HepG2 (cell line): ENCODE measurements around the gene TARDBP. TPM values are rescaled to one million over a fixed set of nuclear protein-coding genes. Genes with fewer than 3 reads are reported as not detected.
A peak's percentile ranks its signal among the peaks of the same experiment; 100 is the strongest.

Source experiments
- BHLHE40 ChIP-seq: IDR thresholded peaks from 2 replicates; pipeline ENCODE4 v1.6.1; 2011; ENCODE audit warnings: low read length, improper control_type of control experiment
- CHD4 ChIP-seq: fragments of 200-600 bp; sonication (generic); IDR thresholded peaks from 2 replicates; pipeline ENCODE4 v1.7.0; 2017; ENCODE audit warnings: mild to moderate bottlenecking, low read length, borderline replicate concordance
- DBP ChIP-seq: sonication (generic); formaldehyde crosslinking; IDR thresholded peaks from 2 replicates; pipeline ENCODE4 v1.4.0; 2020; ENCODE audit warnings: missing genetic modification reagents; ENCODE audit errors: not compliant biosample characterization
- EP300 ChIP-seq, 3 experiments: sonication (generic) in 1 of 3; formaldehyde crosslinking in 1 of 3; IDR thresholded peaks; 2 replicates each; pipeline versions ENCODE4 v1.5.1 to v1.6.1; 2011 to 2020; ENCODE audit warnings: low read depth in 2 of 3, low read length in 2 of 3, borderline replicate concordance in 1 of 3, improper control_type of control experiment in 1 of 3, mild to moderate bottlenecking in 1 of 3, missing genetic modification reagents in 1 of 3, moderate library complexity in 1 of 3
- SOX6 ChIP-seq, 2 experiments: fragments of 450-650 bp in 1 of 2; sonication (generic) in 1 of 2; formaldehyde crosslinking in 1 of 2; IDR thresholded peaks; 2 replicates each; pipeline versions ENCODE4 v1.4.0 to v1.6.1; 2017 to 2020; ENCODE audit warnings: antibody characterized with exemption in 1 of 2, mild to moderate bottlenecking in 1 of 2, missing genetic modification reagents in 1 of 2
- U2AF1 ChIP-seq: fragments of 200-400 bp; formaldehyde crosslinking; optimal IDR thresholded peaks from 2 replicates; pipeline ENCODE3; 2017; ENCODE audit warnings: mild to moderate bottlenecking, low read depth, low read length
- ZHX2 ChIP-seq, 2 experiments: sonication (generic) in 1 of 2; formaldehyde crosslinking in 1 of 2; IDR thresholded peaks; 2 replicates each; pipeline versions ENCODE4 v1.6.1 to v1.9.0; 2014 to 2022; ENCODE audit warnings: antibody characterized with exemption in 1 of 2, borderline replicate concordance in 1 of 2, inconsistent platforms in 1 of 2, low read depth in 1 of 2, missing genetic modification reagents in 1 of 2
- ZMYM3 ChIP-seq: sonication (generic); formaldehyde crosslinking; IDR thresholded peaks from 2 replicates; pipeline ENCODE4 v1.5.1; 2020; ENCODE audit warnings: mild to moderate bottlenecking, missing genetic modification reagents
- ZMYM4 ChIP-seq: sonication (generic); formaldehyde crosslinking; IDR thresholded peaks from 2 replicates; pipeline ENCODE4 v1.8.1; 2023; ENCODE audit warnings: mild to moderate bottlenecking, missing genetic modification reagents
- ZNF343 ChIP-seq: sonication (generic); formaldehyde crosslinking; IDR thresholded peaks from 2 replicates; pipeline ENCODE4 v1.4.0; 2020; ENCODE audit warnings: mild to moderate bottlenecking, missing genetic modification reagents
- ZNF570 ChIP-seq: sonication (generic); formaldehyde crosslinking; IDR thresholded peaks from 2 replicates; pipeline ENCODE4 v1.4.0; 2020; ENCODE audit warnings: mild to moderate bottlenecking, missing genetic modification reagents, borderline replicate concordance
- polyA plus RNA-seq, 8 experiments: library from polyadenylated mRNA; depleted of rRNA in 3 of 8; stranded (reverse) in 7 of 8; unstranded in 1 of 8; fragments of >200 nt; fragmentation: Illumina TruSeq in 4 of 8; extraction: Trizol in 4 of 8; gene quantifications; 2 replicates each; pipeline versions ENCODE4 v1.2.1 to v1.2.3, GENCODE V29; 2011 to 2016; ENCODE audit warnings: low read depth in 4 of 8, missing spikeins in 1 of 8, mixed read lengths in 1 of 8; ENCODE audit not compliant: insufficient read depth in 1 of 8
- total RNA-seq, 5 experiments: library from RNA; depleted of rRNA; stranded (reverse); fragments of >200 nt; fragmentation: Illumina TruSeq; extraction: Trizol; gene quantifications; 2 replicates each; pipeline ENCODE4 v1.2.3, GENCODE V29; 2016; ENCODE audit warnings: low read depth in 1 of 5
- TF ChIP-seq, protein P1 (sequence below): sonication (generic); formaldehyde crosslinking; IDR thresholded peaks from 2 replicates; pipeline ENCODE4 v1.9.0; 2021; ENCODE audit warnings: mild to moderate bottlenecking, missing genetic modification reagents
- TF ChIP-seq, protein P2 (sequence below): sonication (generic); formaldehyde crosslinking; IDR thresholded peaks from 2 replicates; pipeline ENCODE4 v1.8.0; 2022; ENCODE audit warnings: missing genetic modification reagents, mild to moderate bottlenecking, moderate library complexity, borderline replicate concordance

Gene TARDBP
- total and polyA plus RNA-seq, 2 of the 13 experiments (the other 11 are each of a cell fraction or from before 2014, with no cell fraction given): 62.4 to 93.0 TPM

GRCh38 chr1:11046270-11046566 lies 33.8 kb downstream of the TARDBP start (continued):
- TF ChIP-seq, protein P1, sequence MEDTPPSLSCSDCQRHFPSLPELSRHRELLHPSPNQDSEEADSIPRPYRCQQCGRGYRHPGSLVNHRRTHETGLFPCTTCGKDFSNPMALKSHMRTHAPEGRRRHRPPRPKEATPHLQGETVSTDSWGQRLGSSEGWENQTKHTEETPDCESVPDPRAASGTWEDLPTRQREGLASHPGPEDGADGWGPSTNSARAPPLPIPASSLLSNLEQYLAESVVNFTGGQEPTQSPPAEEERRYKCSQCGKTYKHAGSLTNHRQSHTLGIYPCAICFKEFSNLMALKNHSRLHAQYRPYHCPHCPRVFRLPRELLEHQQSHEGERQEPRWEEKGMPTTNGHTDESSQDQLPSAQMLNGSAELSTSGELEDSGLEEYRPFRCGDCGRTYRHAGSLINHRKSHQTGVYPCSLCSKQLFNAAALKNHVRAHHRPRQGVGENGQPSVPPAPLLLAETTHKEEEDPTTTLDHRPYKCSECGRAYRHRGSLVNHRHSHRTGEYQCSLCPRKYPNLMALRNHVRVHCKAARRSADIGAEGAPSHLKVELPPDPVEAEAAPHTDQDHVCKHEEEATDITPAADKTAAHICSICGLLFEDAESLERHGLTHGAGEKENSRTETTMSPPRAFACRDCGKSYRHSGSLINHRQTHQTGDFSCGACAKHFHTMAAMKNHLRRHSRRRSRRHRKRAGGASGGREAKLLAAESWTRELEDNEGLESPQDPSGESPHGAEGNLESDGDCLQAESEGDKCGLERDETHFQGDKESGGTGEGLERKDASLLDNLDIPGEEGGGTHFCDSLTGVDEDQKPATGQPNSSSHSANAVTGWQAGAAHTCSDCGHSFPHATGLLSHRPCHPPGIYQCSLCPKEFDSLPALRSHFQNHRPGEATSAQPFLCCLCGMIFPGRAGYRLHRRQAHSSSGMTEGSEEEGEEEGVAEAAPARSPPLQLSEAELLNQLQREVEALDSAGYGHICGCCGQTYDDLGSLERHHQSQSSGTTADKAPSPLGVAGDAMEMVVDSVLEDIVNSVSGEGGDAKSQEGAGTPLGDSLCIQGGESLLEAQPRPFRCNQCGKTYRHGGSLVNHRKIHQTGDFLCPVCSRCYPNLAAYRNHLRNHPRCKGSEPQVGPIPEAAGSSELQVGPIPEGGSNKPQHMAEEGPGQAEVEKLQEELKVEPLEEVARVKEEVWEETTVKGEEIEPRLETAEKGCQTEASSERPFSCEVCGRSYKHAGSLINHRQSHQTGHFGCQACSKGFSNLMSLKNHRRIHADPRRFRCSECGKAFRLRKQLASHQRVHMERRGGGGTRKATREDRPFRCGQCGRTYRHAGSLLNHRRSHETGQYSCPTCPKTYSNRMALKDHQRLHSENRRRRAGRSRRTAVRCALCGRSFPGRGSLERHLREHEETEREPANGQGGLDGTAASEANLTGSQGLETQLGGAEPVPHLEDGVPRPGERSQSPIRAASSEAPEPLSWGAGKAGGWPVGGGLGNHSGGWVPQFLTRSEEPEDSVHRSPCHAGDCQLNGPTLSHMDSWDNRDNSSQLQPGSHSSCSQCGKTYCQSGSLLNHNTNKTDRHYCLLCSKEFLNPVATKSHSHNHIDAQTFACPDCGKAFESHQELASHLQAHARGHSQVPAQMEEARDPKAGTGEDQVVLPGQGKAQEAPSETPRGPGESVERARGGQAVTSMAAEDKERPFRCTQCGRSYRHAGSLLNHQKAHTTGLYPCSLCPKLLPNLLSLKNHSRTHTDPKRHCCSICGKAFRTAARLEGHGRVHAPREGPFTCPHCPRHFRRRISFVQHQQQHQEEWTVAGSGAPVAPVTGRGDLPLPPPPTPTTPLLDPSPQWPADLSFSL: no peak
- TF ChIP-seq EP300 (IDR thresholded peaks at IDR 0.05; ENCODE audit: low read depth in 2 of 2, low read length in 2 of 2) (no peak), EP300 (CRISPR knock-in tag; IDR thresholded peaks at IDR 0.05; ENCODE audit: borderline replicate concordance) (no peak), BHLHE40 (no peak), ZNF343 (CRISPR knock-in tag) (no peak), SOX6 (IDR thresholded peaks at IDR 0.05) (no peak), SOX6 (CRISPR knock-in tag; IDR thresholded peaks at IDR 0.05) (no peak), DBP (CRISPR knock-in tag) (no peak), ZHX2 (IDR thresholded peaks at IDR 0.05; ENCODE audit: low read depth) (0 out of 2 replicates have a peak, but pooled peaks have one; percentile 53), ZHX2 (CRISPR knock-in tag; IDR thresholded peaks at IDR 0.05; ENCODE audit: borderline replicate concordance) (no peak), CHD4 (no peak; the same call in 1 of the 2 replicates), ZMYM3 (CRISPR knock-in tag) (peak; percentile 43; the same call in 1 of the 2 replicates), ZNF570 (CRISPR knock-in tag) (no peak), ZMYM4 (CRISPR knock-in tag) (0 out of 2 replicates have a peak, but pooled peaks have one; percentile 39), U2AF1 (no peak)
- TF ChIP-seq, protein P2, sequence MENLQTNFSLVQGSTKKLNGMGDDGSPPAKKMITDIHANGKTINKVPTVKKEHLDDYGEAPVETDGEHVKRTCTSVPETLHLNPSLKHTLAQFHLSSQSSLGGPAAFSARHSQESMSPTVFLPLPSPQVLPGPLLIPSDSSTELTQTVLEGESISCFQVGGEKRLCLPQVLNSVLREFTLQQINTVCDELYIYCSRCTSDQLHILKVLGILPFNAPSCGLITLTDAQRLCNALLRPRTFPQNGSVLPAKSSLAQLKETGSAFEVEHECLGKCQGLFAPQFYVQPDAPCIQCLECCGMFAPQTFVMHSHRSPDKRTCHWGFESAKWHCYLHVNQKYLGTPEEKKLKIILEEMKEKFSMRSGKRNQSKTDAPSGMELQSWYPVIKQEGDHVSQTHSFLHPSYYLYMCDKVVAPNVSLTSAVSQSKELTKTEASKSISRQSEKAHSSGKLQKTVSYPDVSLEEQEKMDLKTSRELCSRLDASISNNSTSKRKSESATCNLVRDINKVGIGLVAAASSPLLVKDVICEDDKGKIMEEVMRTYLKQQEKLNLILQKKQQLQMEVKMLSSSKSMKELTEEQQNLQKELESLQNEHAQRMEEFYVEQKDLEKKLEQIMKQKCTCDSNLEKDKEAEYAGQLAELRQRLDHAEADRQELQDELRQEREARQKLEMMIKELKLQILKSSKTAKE (CRISPR knock-in tag): no peak
